GM21528 (cell line): ENCODE results near the gene FKBP8.
"Not testable (repeated sequence)": the region's sequence is repeated elsewhere in the genome, so short reads cannot be mapped to it uniquely, and the experiment has no call there.

ENCODE experiments used
- ATAC-seq: cut with Tn5 transposase; IDR thresholded peaks from one replicate; pipeline ENCODE4 v1.9.1; 2021; ENCODE audit warnings: mild to moderate bottlenecking, moderate library complexity; ENCODE audit not compliant: unreplicated experiment, low FRiP score

The FKBP8 gene

GRCh38 chr19:18542941-18543813 lies at the start of gene FKBP8:
Gene FKBP8 (minus strand): TSS chr19:18543573. CDS start chr19:18541970, 1,603 bp downstream.
- ATAC-seq: peak; percentile 84

- ATAC-seq: not testable (repeated sequence)
These were observed 49.4 kb upstream of the FKBP8 start for GRCh38 chr19:18592732-18593131.

GRCh38 chr19:18591735-18592385 lies 48.5 kb upstream of the FKBP8 start:
- ATAC-seq: no peak

- ATAC-seq: no peak
These were observed 47.2 kb upstream of the FKBP8 start for GRCh38 chr19:18590273-18591272.

GRCh38 chr19:18589380-18590272 lies 46.3 kb upstream of the FKBP8 start:
- ATAC-seq: peak; percentile 38

GRCh38 chr19:18588611-18589379 lies 45.4 kb upstream of the FKBP8 start, which contains the start of gene REX1BD:
Gene REX1BD (plus strand): TSS chr19:18588798. CDS start chr19:18588802, 4 bp downstream.
- ATAC-seq: peak; percentile 74

GRCh38 chr19:18587962-18588610 lies 44.7 kb upstream of the FKBP8 start:
- no peak for ATAC-seq

GRCh38 chr19:18587561-18587960 lies 44.2 kb upstream of the FKBP8 start:
- no peak for ATAC-seq

GRCh38 chr19:18586306-18586705 lies 42.9 kb upstream of the FKBP8 start:
- ATAC-seq: no peak

- ATAC-seq: no peak
These were observed 36.9 kb upstream of the FKBP8 start for GRCh38 chr19:18580311-18580710.

- ATAC-seq: no peak
These were observed 34.1 kb upstream of the FKBP8 start for GRCh38 chr19:18577365-18577914.

- no peak for ATAC-seq
These were observed 33.0 kb upstream of the FKBP8 start for GRCh38 chr19:18576383-18576782.

- ATAC-seq: no peak
These were observed 31.4 kb upstream of the FKBP8 start for GRCh38 chr19:18574691-18575291.

GRCh38 chr19:18571564-18572344 lies 28.4 kb upstream of the FKBP8 start, which contains the start of gene UBA52:
Gene UBA52 (plus strand): TSS chr19:18571857. CDS start chr19:18573301, 1,444 bp downstream.
- ATAC-seq: peak; percentile 83

GRCh38 chr19:18568367-18568766 lies 25.0 kb upstream of the FKBP8 start:
- ATAC-seq: no peak

GRCh38 chr19:18566953-18567352 lies 23.6 kb upstream of the FKBP8 start:
- ATAC-seq: no peak

- ATAC-seq: no peak
These were observed 18.7 kb upstream of the FKBP8 start for GRCh38 chr19:18562086-18562485.
